HUES6 (cell line): ENCODE data around the gene PANX2.

Source experiments
- H3K27ac ChIP-seq: 2 replicates; pipeline ENCODE4 v1.7.0; 2013; ENCODE audit warnings: low read depth, mild to moderate bottlenecking, low read length, inconsistent platforms
- H3K27me3 ChIP-seq: 2 replicates; pipeline ENCODE4 v1.6.1; 2013; ENCODE audit warnings: low read length; ENCODE audit not compliant: control insufficient read depth, insufficient read depth
- H3K36me3 ChIP-seq: 2 replicates; pipeline ENCODE4 v1.6.1; 2013; ENCODE audit warnings: low read length; ENCODE audit not compliant: control insufficient read depth, insufficient read depth
- H3K4me1 ChIP-seq: 2 replicates; pipeline ENCODE4 v1.6.1; 2013; ENCODE audit warnings: low read length; ENCODE audit not compliant: control insufficient read depth, insufficient read depth
- H3K4me3 ChIP-seq: 2 replicates; pipeline ENCODE4 v1.5.1; 2013; ENCODE audit warnings: low read depth, low read length
- H3K9ac ChIP-seq: one replicate; pipeline ENCODE4 v1.6.1; 2013; ENCODE audit warnings: mild to moderate bottlenecking, low read length
- H3K9me3 ChIP-seq: 2 replicates; pipeline ENCODE4 v1.6.1; 2013; ENCODE audit warnings: low read depth, low read length; ENCODE audit not compliant: control insufficient read depth, insufficient read depth

The PANX2 gene

GRCh38 chr22:50148991-50149721 lies 21.4 kb upstream of the PANX2 start:
- Histone ChIP-seq H3K9me3 (no peaks in the 10 kb centered on the region), H3K36me3 (no peaks in the 10 kb centered on the region), H3K27ac (no peak overlapping the region), H3K4me1 (peaks cover 6% of the 10 kb centered on the region), H3K9ac (no peak overlapping the region), H3K4me3 (no peak overlapping the region), H3K27me3 (peaks cover 10% of the 10 kb centered on the region; the same call in 1 of the 2 replicates)

GRCh38 chr22:50150161-50151129 lies 20.1 kb upstream of the PANX2 start:
- Histone ChIP-seq H3K4me3 (no peak overlapping the region), H3K4me1 (peaks cover 6% of the 10 kb centered on the region), H3K9ac (no peak overlapping the region), H3K27me3 (peaks cover 10% of the 10 kb centered on the region; the same call in 1 of the 2 replicates), H3K27ac (no peak overlapping the region), H3K9me3 (no peaks in the 10 kb centered on the region), H3K36me3 (no peaks in the 10 kb centered on the region)

- H3K9me3 ChIP-seq = no peaks in the 10 kb centered on the region
- no peak overlapping the region for H3K4me3 ChIP-seq
- no peaks in the 10 kb centered on the region for H3K36me3 ChIP-seq
- peaks cover 3% of the 10 kb centered on the region; the same call in 1 of the 2 replicates for H3K4me1 ChIP-seq
- H3K27me3 ChIP-seq = peaks cover 10% of the 10 kb centered on the region; the same call in 1 of the 2 replicates
- no peak overlapping the region for H3K27ac ChIP-seq
- no peak overlapping the region for H3K9ac ChIP-seq
These were observed 18.7 kb upstream of the PANX2 start for GRCh38 chr22:50151571-50152537.

GRCh38 chr22:50153056-50153755 lies 17.3 kb upstream of the PANX2 start:
- H3K9me3 ChIP-seq = no peaks in the 10 kb centered on the region
- H3K27ac ChIP-seq = no peak overlapping the region
- no peak overlapping the region for H3K9ac ChIP-seq
- no peaks in the 10 kb centered on the region for H3K36me3 ChIP-seq
- H3K4me3 ChIP-seq = no peak overlapping the region
- H3K27me3 ChIP-seq = peaks cover 18% of the 10 kb centered on the region; the same call in 1 of the 2 replicates
- H3K4me1 ChIP-seq = peaks cover 3% of the 10 kb centered on the region; the same call in 1 of the 2 replicates

GRCh38 chr22:50153756-50154140 lies 16.8 kb upstream of the PANX2 start:
- Histone ChIP-seq H3K27ac (no peak overlapping the region), H3K9ac (no peak overlapping the region), H3K4me1 (peaks cover 3% of the 10 kb centered on the region; the same call in 1 of the 2 replicates), H3K27me3 (peaks cover 22% of the 10 kb centered on the region; the same call in 1 of the 2 replicates), H3K9me3 (no peaks in the 10 kb centered on the region), H3K36me3 (no peaks in the 10 kb centered on the region), H3K4me3 (no peak overlapping the region)

GRCh38 chr22:50157709-50158375 lies 12.7 kb upstream of the PANX2 start:
- Histone ChIP-seq H3K27me3 (peaks cover 16% of the 10 kb centered on the region; the same call in 1 of the 2 replicates), H3K27ac (no peak overlapping the region), H3K36me3 (no peaks in the 10 kb centered on the region), H3K4me1 (no peaks in the 10 kb centered on the region; the same call in 1 of the 2 replicates), H3K9me3 (no peaks in the 10 kb centered on the region), H3K9ac (no peak overlapping the region), H3K4me3 (no peak overlapping the region)

GRCh38 chr22:50160947-50161346 lies 9.6 kb upstream of the PANX2 start:
- Histone ChIP-seq H3K9me3 (no peaks in the 10 kb centered on the region), H3K4me3 (no peak overlapping the region), H3K36me3 (no peaks in the 10 kb centered on the region), H3K27me3 (peaks cover 15% of the 10 kb centered on the region; the same call in 1 of the 2 replicates), H3K9ac (no peak overlapping the region), H3K4me1 (no peaks in the 10 kb centered on the region; the same call in 1 of the 2 replicates), H3K27ac (no peak overlapping the region)

- peaks cover 15% of the 10 kb centered on the region; the same call in 1 of the 2 replicates for H3K27me3 ChIP-seq
- no peaks in the 10 kb centered on the region for H3K9me3 ChIP-seq
- no peaks in the 10 kb centered on the region; the same call in 1 of the 2 replicates for H3K4me1 ChIP-seq
- H3K36me3 ChIP-seq = no peaks in the 10 kb centered on the region
- H3K9ac ChIP-seq = no peak overlapping the region
- no peak overlapping the region for H3K4me3 ChIP-seq
- H3K27ac ChIP-seq = no peak overlapping the region
These were observed 8.8 kb upstream of the PANX2 start for GRCh38 chr22:50161508-50162390.

- Histone ChIP-seq H3K4me1 (no peaks in the 10 kb centered on the region; the same call in 1 of the 2 replicates), H3K4me3 (no peak overlapping the region), H3K9ac (no peak overlapping the region), H3K27ac (no peak overlapping the region), H3K36me3 (no peaks in the 10 kb centered on the region), H3K27me3 (peaks cover 18% of the 10 kb centered on the region), H3K9me3 (no peaks in the 10 kb centered on the region)
These were observed 8.1 kb upstream of the PANX2 start for GRCh38 chr22:50162391-50162956.
